GM19099 (cell line): ENCODE results near the gene PSD.

Experiments used
- POLR2A ChIP-seq: IDR thresholded peaks from 3 replicates; pipeline ENCODE4 v1.6.1; 2011; ENCODE audit warnings: low read depth; ENCODE audit not compliant: insufficient read length; ENCODE audit errors: extremely low read depth

PSD gene

GRCh38 chr10:102426803-102427287 is 8.3 kb upstream of the PSD start:
- no peak for TF ChIP-seq POLR2A

GRCh38 chr10:102425444-102425843 is 6.9 kb upstream of the PSD start:
- no peak for TF ChIP-seq POLR2A

- TF ChIP-seq POLR2A = no peak
Measured at GRCh38 chr10:102424916-102425315, 6.3 kb upstream of the PSD start.

- TF ChIP-seq POLR2A = no peak
Measured at GRCh38 chr10:102424145-102424544, 5.6 kb upstream of the PSD start.

GRCh38 chr10:102423372-102423968 is 4.9 kb upstream of the PSD start:
- TF ChIP-seq POLR2A = no peak

GRCh38 chr10:102422545-102423129 is 4.1 kb upstream of the PSD start:
- peak; percentile 35 for TF ChIP-seq POLR2A

- TF ChIP-seq POLR2A = no peak
Measured at GRCh38 chr10:102421757-102422512, 3.4 kb upstream of the PSD start.

GRCh38 chr10:102421507-102421756 is 2.8 kb upstream of the PSD start:
- TF ChIP-seq POLR2A = no peak

- TF ChIP-seq POLR2A = peak; percentile 71
Measured at GRCh38 chr10:102420714-102421506, 2.3 kb upstream of the PSD start, which contains the start of gene FBXL15. Gene FBXL15 (plus strand): TSS chr10:102420836. CDS start chr10:102421130, 294 bp downstream.

- TF ChIP-seq POLR2A = no peak
Measured at GRCh38 chr10:102420181-102420713, 1.7 kb upstream of the PSD start.

GRCh38 chr10:102419269-102420180 is 940 bp upstream of the PSD start:
- no peak for TF ChIP-seq POLR2A

GRCh38 chr10:102416695-102417094 is 1.9 kb downstream of the PSD start:
- TF ChIP-seq POLR2A = no peak

GRCh38 chr10:102416283-102416682 is 2.3 kb downstream of the PSD start:
- no peak for TF ChIP-seq POLR2A

GRCh38 chr10:102414749-102415148 is 3.8 kb downstream of the PSD start:
- TF ChIP-seq POLR2A = no peak
